ENCODE data around the gene MXD4.

GRCh38 chr4:2231082-2231481 is 30.8 kb downstream of the MXD4 start:
- TF ChIP-seq PKNOX1 (IDR thresholded peaks at IDR 0.05) (no peak), FOXK2 (IDR thresholded peaks at IDR 0.05) (no peak), HDGF (IDR thresholded peaks at IDR 0.05; ENCODE audit: borderline replicate concordance) (no peak), FOXA1 (IDR thresholded peaks at IDR 0.05) (no peak), TARDBP (IDR thresholded peaks at IDR 0.05) (no peak)
